Activated B cell treated with CpG ODN at 0.5 μM for 24 hours (primary cell): ENCODE results near the gene SLCO2A1. TPM values are rescaled to one million over a fixed set of nuclear protein-coding genes. Genes with fewer than 3 reads are reported as not detected.

Source experiments
- ATAC-seq: fragments of 200-7000 bp; cut with Tn5 transposase; one replicate; pipeline ENCODE4 v1.10.0; 2021; ENCODE audit warnings: low read depth, mild to moderate bottlenecking, moderate library complexity
- CTCF ChIA-PET: fragments of 350-600 bp; sonication (Branson Sonifier 250); formaldehyde crosslinking; loops from one replicate; lab custom pipeline; 2021; ENCODE audit warnings: antibody characterized with exemption; lab: Charles Lee
- POLR2A ChIA-PET: fragments of 350-600 bp; sonication (Branson Sonifier 250); formaldehyde crosslinking; loops from one replicate; lab custom pipeline; 2021; ENCODE audit warnings: antibody characterized with exemption; lab: Charles Lee
- DNase-seq: peaks from one replicate; pipeline ENCODE4 v3.0.0; 2022
- H3K27ac Mint-ChIP-seq: one replicate; pipeline ENCODE4 v1.8.0; 2020; ENCODE audit warnings: mixed read lengths
- H3K27me3 Mint-ChIP-seq: one replicate; pipeline ENCODE4 v1.8.0; 2021; ENCODE audit warnings: mixed read lengths
- H3K36me3 Mint-ChIP-seq: one replicate; pipeline ENCODE4 v1.8.0; 2021; ENCODE audit warnings: low read depth, mixed read lengths
- H3K4me1 Mint-ChIP-seq: one replicate; pipeline ENCODE4 v1.8.0; 2021; ENCODE audit warnings: mixed read lengths
- H3K4me3 Mint-ChIP-seq: one replicate; pipeline ENCODE4 v1.8.0; 2020; ENCODE audit warnings: mild to moderate bottlenecking, mixed read lengths
- H3K9me3 Mint-ChIP-seq: one replicate; pipeline ENCODE4 v1.8.0; 2020; ENCODE audit warnings: mixed read lengths
- intact Hi-C: fragments of 100-400 bp; cut with micrococcal nuclease; formaldehyde crosslinking; loops from one replicate; pipeline ENCODE4 v1.15.1; 2024
- total RNA-seq: library from RNA; stranded (reverse); gene quantifications from 2 replicates; pipeline ENCODE4 v1.2.3, GENCODE V29; 2022
- TF ChIP-seq, protein P1 (sequence below): fragments of 200-600 bp; IDR thresholded peaks from one replicate; pipeline ENCODE4 v1.8.0; 2022; ENCODE audit warnings: antibody characterized with exemption, mild to moderate bottlenecking

SLCO2A1 gene
- total RNA-seq, 1 donor from 2014 or later: not detected

DNA sequence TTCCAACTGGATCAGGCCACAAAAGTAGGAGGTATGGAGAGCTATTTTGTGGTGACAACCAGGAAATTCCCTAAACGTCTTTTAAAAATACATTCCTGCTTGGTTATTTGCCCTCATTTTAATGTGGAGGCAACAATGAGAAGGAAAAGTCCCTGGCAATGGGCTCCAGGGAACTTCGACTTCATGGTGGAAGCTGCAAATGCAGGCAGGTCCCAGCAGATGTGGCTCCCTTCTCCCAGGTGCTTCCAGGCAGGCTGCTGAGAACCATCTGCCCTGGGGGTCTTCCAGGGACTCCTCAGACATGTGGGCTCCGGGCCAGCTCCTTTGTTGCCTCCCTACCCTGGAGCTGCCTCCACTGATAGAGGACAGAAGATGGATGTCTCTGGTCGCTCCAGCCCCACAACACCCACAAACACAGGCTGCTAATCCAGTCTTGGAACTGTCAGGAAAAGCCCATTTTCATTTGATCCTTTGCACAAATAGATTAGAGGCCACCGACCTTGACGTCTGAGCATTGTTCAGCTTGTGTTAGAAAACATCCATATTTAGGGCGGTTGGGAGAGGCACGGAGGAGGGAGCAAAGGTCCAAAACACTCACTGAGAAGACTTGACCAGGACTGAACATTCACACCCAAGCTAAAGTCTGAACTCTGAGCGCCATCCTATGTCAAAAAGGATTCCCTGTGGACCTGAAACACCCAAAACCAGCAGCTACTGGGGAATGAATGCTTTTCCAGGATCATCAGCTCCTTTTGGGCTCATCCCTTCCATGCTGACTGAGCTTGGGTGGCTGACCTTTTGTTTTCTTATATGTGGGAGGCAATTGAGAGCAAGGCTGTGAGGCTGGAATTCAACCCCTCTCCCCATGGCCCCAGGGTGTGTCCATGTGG is 30.2 kb upstream of the SLCO2A1 start:
- ChIA-PET CTCF (no interaction called here), POLR2A (no interaction called here)
- Mint-ChIP-seq H3K4me3 (no peak overlapping the region), H3K27ac (no peak overlapping the region), H3K9me3 (no peaks in the 10 kb centered on the region), H3K4me1 (no peaks in the 10 kb centered on the region), H3K27me3 (peaks cover 4% of the 10 kb centered on the region), H3K36me3 (no peaks in the 10 kb centered on the region)
- intact Hi-C loops: no loop called here
- DNase-seq (no peak), ATAC-seq (no peak)
- TF ChIP-seq, protein P1, sequence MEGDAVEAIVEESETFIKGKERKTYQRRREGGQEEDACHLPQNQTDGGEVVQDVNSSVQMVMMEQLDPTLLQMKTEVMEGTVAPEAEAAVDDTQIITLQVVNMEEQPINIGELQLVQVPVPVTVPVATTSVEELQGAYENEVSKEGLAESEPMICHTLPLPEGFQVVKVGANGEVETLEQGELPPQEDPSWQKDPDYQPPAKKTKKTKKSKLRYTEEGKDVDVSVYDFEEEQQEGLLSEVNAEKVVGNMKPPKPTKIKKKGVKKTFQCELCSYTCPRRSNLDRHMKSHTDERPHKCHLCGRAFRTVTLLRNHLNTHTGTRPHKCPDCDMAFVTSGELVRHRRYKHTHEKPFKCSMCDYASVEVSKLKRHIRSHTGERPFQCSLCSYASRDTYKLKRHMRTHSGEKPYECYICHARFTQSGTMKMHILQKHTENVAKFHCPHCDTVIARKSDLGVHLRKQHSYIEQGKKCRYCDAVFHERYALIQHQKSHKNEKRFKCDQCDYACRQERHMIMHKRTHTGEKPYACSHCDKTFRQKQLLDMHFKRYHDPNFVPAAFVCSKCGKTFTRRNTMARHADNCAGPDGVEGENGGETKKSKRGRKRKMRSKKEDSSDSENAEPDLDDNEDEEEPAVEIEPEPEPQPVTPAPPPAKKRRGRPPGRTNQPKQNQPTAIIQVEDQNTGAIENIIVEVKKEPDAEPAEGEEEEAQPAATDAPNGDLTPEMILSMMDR: no peak

DNA sequence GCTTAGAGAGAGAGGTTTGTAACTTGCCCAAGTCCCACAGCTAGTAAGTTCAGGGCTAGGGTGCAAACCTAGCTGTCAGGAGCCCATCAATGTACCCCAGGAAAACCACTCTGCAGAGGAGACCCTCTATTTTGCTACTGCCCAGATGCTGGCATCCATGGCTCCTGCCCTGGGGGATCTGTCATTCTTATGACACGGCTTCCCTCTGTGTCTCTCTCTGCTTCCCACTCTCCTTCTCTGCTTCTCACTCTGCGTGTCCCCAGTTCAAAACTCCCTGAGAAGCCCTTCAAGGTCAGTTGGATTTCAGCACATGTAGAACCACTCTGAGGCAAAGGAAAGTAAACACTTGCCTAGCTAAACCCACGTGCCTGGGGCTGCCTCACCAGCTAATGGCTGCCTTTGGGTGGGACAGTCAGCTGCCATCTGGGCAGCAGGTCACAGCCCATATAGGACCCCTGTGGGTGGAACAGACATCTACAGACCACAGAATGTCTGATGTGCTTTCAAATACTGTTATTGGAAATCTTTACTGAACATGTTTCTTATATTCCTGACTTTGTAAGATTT is 29.4 kb upstream of the SLCO2A1 start:
- Mint-ChIP-seq H3K36me3 (no peaks in the 10 kb centered on the region), H3K27ac (no peak overlapping the region), H3K27me3 (peaks cover 4% of the 10 kb centered on the region), H3K4me3 (no peak overlapping the region), H3K4me1 (no peaks in the 10 kb centered on the region), H3K9me3 (no peaks in the 10 kb centered on the region)
- DNase-seq: no peak
- ATAC-seq: no peak
- intact Hi-C loops: no loop called here
- TF ChIP-seq, protein P1: no peak
- CTCF ChIA-PET: no interaction called here
- POLR2A ChIA-PET: no interaction called here

DNA sequence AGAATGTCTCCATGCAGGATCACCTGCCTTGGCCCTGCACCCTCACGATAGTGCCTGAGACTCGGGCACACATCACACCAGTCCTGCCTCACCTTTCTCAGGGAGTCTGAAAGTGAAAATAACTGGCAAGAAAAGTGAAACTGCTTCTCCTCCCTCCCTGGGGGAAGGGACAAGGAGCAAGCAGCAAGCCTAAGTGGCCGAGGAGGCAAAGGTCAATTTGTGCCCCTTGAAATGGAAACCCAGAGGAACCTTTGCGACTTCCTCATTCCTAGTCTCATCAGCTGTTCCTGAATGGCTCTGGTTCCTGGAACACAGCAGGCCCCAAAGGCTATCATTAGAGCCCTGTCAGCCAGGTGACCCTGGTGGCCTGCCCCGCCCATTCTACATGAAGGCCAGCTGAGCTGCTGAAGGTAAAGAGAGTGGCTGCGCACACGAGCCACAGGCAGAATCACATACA is 28.0 kb upstream of the SLCO2A1 start:
- Mint-ChIP-seq H3K36me3 (no peaks in the 10 kb centered on the region), H3K4me3 (no peak overlapping the region), H3K27me3 (peaks cover 4% of the 10 kb centered on the region), H3K4me1 (no peaks in the 10 kb centered on the region), H3K9me3 (no peaks in the 10 kb centered on the region), H3K27ac (no peak overlapping the region)
- ChIA-PET POLR2A (no interaction called here), CTCF (no interaction called here)
- intact Hi-C loops: no loop called here
- ATAC-seq (no peak), DNase-seq (no peak)
- TF ChIP-seq, protein P1: no peak

- Mint-ChIP-seq H3K27me3 (peaks cover 4% of the 10 kb centered on the region), H3K27ac (no peak overlapping the region), H3K4me3 (no peak overlapping the region), H3K9me3 (no peaks in the 10 kb centered on the region), H3K4me1 (no peaks in the 10 kb centered on the region), H3K36me3 (no peaks in the 10 kb centered on the region)
- POLR2A ChIA-PET: no interaction called here
- TF ChIP-seq, protein P1: no peak
- DNase-seq (no peak), ATAC-seq (no peak)
- CTCF ChIA-PET: no interaction called here
- intact Hi-C loops: no loop called here
Measured at GRCh38 chr3:134057006-134057653, 27.4 kb upstream of the SLCO2A1 start.

DNA sequence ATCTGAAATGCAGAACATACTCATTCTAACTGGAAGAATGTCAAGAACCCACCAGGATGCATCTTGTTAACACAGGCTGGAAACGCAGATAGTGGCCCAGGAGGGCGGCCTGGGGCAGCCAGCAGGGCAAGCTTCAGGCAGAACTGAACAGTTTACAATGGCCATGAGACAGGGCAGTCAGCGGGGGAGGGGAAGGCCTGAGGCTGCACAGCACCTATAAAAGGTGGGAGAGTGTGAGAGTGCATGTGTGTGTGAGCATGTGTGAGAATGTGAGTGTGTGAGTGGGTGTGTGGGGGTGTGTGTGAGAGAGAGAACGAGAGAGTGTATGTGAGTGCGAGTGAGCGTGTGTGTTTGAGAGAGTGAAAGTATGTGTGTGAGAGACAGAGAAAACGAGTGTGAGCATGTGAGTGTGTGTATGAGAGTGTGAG is 26.8 kb upstream of the SLCO2A1 start:
- H3K9me3 Mint-ChIP-seq: no peaks in the 10 kb centered on the region
- H3K36me3 Mint-ChIP-seq: no peaks in the 10 kb centered on the region
- ChIA-PET POLR2A (no interaction called here), CTCF (no interaction called here)
- intact Hi-C loops: no loop called here
- H3K4me1 Mint-ChIP-seq: no peaks in the 10 kb centered on the region
- ATAC-seq (no peak), DNase-seq (no peak)
- no peak overlapping the region for H3K4me3 Mint-ChIP-seq
- TF ChIP-seq, protein P1: no peak
- H3K27ac Mint-ChIP-seq: no peak overlapping the region
- H3K27me3 Mint-ChIP-seq: peaks cover 1% of the 10 kb centered on the region
